Measurements from ENCODE around the gene C2CD2. TPM values are rescaled to one million over a fixed set of nuclear protein-coding genes. Genes with fewer than 3 reads are reported as not detected.

The C2CD2 gene
- total and polyA plus RNA-seq, 5 donors from 2014 or later = 1.7 to 15.3 (median 2.1) TPM

GRCh38 chr21:41913230-41913629 lies 40.6 kb downstream of the C2CD2 start:
- peaks cover 56% of the 10 kb centered on the region for H3K36me3 ChIP-seq (ENCODE audit: control insufficient read depth, insufficient read depth, low read length)
- no peak for ATAC-seq (ENCODE audit: low read depth in 2 of 2)

GRCh38 chr21:41908829-41909228 lies 45.0 kb downstream of the C2CD2 start:
- Histone ChIP-seq H3K9me3 (ENCODE audit: control insufficient read depth in 2 of 2, low read length in 2 of 2) (no peaks in the 10 kb centered on the region), H3K4me1 (ENCODE audit: control insufficient read depth, insufficient read depth, low read length, poor library complexity, severe bottlenecking) (no peaks in the 10 kb centered on the region), H3K4me3 (ENCODE audit: low read depth, low read length) (no peak overlapping the region), H3K27me3 (ENCODE audit: control insufficient read depth, insufficient read depth, low read length) (no peaks in the 10 kb centered on the region), H3K27ac (ENCODE audit: insufficient read depth, low read length, poor library complexity, severe bottlenecking) (no peak overlapping the region), H3K36me3 (ENCODE audit: control insufficient read depth, insufficient read depth, low read length) (peaks cover 47% of the 10 kb centered on the region)
- H3K27me3 Mint-ChIP-seq = no peaks in the 10 kb centered on the region
- H3K4me3 Mint-ChIP-seq = no peak overlapping the region
- ATAC-seq (ENCODE audit: low read depth in 2 of 2) (no peak), DNase-seq (no peak)
- peaks cover 50% of the 10 kb centered on the region for H3K36me3 Mint-ChIP-seq
- H3K4me1 Mint-ChIP-seq = no peaks in the 10 kb centered on the region
- no peak overlapping the region for H3K27ac Mint-ChIP-seq
- no peaks in the 10 kb centered on the region for H3K9me3 Mint-ChIP-seq

More at GRCh38 chr21:41913230-41913629, 40.6 kb downstream of the C2CD2 start:
- Mint-ChIP-seq H3K9me3 (no peaks in the 10 kb centered on the region), H3K27me3 (no peaks in the 10 kb centered on the region), H3K27ac (no peak overlapping the region), H3K4me1 (no peaks in the 10 kb centered on the region), H3K36me3 (peaks cover 50% of the 10 kb centered on the region), H3K4me3 (no peak overlapping the region)
- no peaks in the 10 kb centered on the region for H3K9me3 ChIP-seq (ENCODE audit: control insufficient read depth in 2 of 2, low read length in 2 of 2)
- no peaks in the 10 kb centered on the region for H3K4me1 ChIP-seq (ENCODE audit: control insufficient read depth, insufficient read depth, low read length, poor library complexity, severe bottlenecking)
- no peak overlapping the region for H3K4me3 ChIP-seq (ENCODE audit: low read depth, low read length)
- H3K27me3 ChIP-seq (ENCODE audit: control insufficient read depth, insufficient read depth, low read length) = no peaks in the 10 kb centered on the region
- DNase-seq = no peak
- H3K27ac ChIP-seq (ENCODE audit: insufficient read depth, low read length, poor library complexity, severe bottlenecking) = no peak overlapping the region

GRCh38 chr21:41907496-41908258 lies 46.1 kb downstream of the C2CD2 start:
- Mint-ChIP-seq H3K4me3 (no peak overlapping the region), H3K27ac (peak overlapping the region in 1 of 3 donors; percentile 54), H3K4me1 (no peaks in the 10 kb centered on the region), H3K27me3 (no peaks in the 10 kb centered on the region), H3K9me3 (no peaks in the 10 kb centered on the region), H3K36me3 (peaks cover 52% of the 10 kb centered on the region)
- Histone ChIP-seq H3K9me3 (ENCODE audit: control insufficient read depth in 2 of 2, low read length in 2 of 2) (no peaks in the 10 kb centered on the region), H3K4me3 (ENCODE audit: low read depth, low read length) (no peak overlapping the region), H3K27ac (ENCODE audit: insufficient read depth, low read length, poor library complexity, severe bottlenecking) (no peak overlapping the region), H3K27me3 (ENCODE audit: control insufficient read depth, insufficient read depth, low read length) (no peaks in the 10 kb centered on the region), H3K36me3 (ENCODE audit: control insufficient read depth, insufficient read depth, low read length) (peaks cover 36% of the 10 kb centered on the region), H3K4me1 (ENCODE audit: control insufficient read depth, insufficient read depth, low read length, poor library complexity, severe bottlenecking) (no peaks in the 10 kb centered on the region)
- DNase-seq = no peak
- ATAC-seq (ENCODE audit: low read depth in 2 of 2) = no peak

GRCh38 chr21:41906770-41907169 lies 47.0 kb downstream of the C2CD2 start:
- Mint-ChIP-seq H3K36me3 (peaks cover 55% of the 10 kb centered on the region), H3K4me1 (peaks cover 0 to 6% (median 4%) of the 10 kb centered on the region in 4 donors), H3K4me3 (no peak overlapping the region), H3K27ac (no peak overlapping the region), H3K27me3 (no peaks in the 10 kb centered on the region), H3K9me3 (no peaks in the 10 kb centered on the region)
- no peaks in the 10 kb centered on the region for H3K4me1 ChIP-seq (ENCODE audit: control insufficient read depth, insufficient read depth, low read length, poor library complexity, severe bottlenecking)
- H3K36me3 ChIP-seq (ENCODE audit: control insufficient read depth, insufficient read depth, low read length) = peaks cover 31% of the 10 kb centered on the region
- no peaks in the 10 kb centered on the region for H3K27me3 ChIP-seq (ENCODE audit: control insufficient read depth, insufficient read depth, low read length)
- no peak overlapping the region for H3K4me3 ChIP-seq (ENCODE audit: low read depth, low read length)
- no peak overlapping the region for H3K27ac ChIP-seq (ENCODE audit: insufficient read depth, low read length, poor library complexity, severe bottlenecking)
- no peak for DNase-seq
- ATAC-seq (ENCODE audit: low read depth in 2 of 2) = no peak
- no peaks in the 10 kb centered on the region for H3K9me3 ChIP-seq (ENCODE audit: control insufficient read depth in 2 of 2, low read length in 2 of 2)

GRCh38 chr21:41903559-41904351 lies 50.1 kb downstream of the C2CD2 start:
- H3K9me3 ChIP-seq (ENCODE audit: control insufficient read depth in 2 of 2, low read length in 2 of 2) = no peaks in the 10 kb centered on the region
- H3K36me3 ChIP-seq (ENCODE audit: control insufficient read depth, insufficient read depth, low read length) = peaks cover 12% of the 10 kb centered on the region
- ATAC-seq (ENCODE audit: low read depth in 2 of 2) = no peak
- DNase-seq = no peak
- no peak overlapping the region for H3K4me3 ChIP-seq (ENCODE audit: low read depth, low read length)
- H3K27ac Mint-ChIP-seq = no peak overlapping the region
- no peaks in the 10 kb centered on the region for H3K9me3 Mint-ChIP-seq
- no peak overlapping the region for H3K4me3 Mint-ChIP-seq
- no peaks in the 10 kb centered on the region for H3K27me3 Mint-ChIP-seq
- peaks cover 51% of the 10 kb centered on the region for H3K36me3 Mint-ChIP-seq
- peaks cover 0 to 25% (median 17%) of the 10 kb centered on the region in 4 donors for H3K4me1 Mint-ChIP-seq
- H3K27me3 ChIP-seq (ENCODE audit: control insufficient read depth, insufficient read depth, low read length) = no peaks in the 10 kb centered on the region
- H3K4me1 ChIP-seq (ENCODE audit: control insufficient read depth, insufficient read depth, low read length, poor library complexity, severe bottlenecking) = peaks cover 13% of the 10 kb centered on the region
- no peak overlapping the region for H3K27ac ChIP-seq (ENCODE audit: insufficient read depth, low read length, poor library complexity, severe bottlenecking)

GRCh38 chr21:41902946-41903345 lies 50.9 kb downstream of the C2CD2 start:
- ATAC-seq (ENCODE audit: low read depth in 2 of 2) (no peak), DNase-seq (no peak)
- Mint-ChIP-seq H3K9me3 (no peaks in the 10 kb centered on the region), H3K4me3 (no peak overlapping the region), H3K27ac (peak overlapping the region in 1 of 3 donors; percentile 26), H3K4me1 (peaks cover 0 to 29% (median 22%) of the 10 kb centered on the region in 4 donors), H3K27me3 (no peaks in the 10 kb centered on the region), H3K36me3 (peaks cover 47% of the 10 kb centered on the region)
- Histone ChIP-seq H3K9me3 (ENCODE audit: control insufficient read depth in 2 of 2, low read length in 2 of 2) (no peaks in the 10 kb centered on the region), H3K27ac (ENCODE audit: insufficient read depth, low read length, poor library complexity, severe bottlenecking) (no peak overlapping the region), H3K36me3 (ENCODE audit: control insufficient read depth, insufficient read depth, low read length) (peaks cover 12% of the 10 kb centered on the region), H3K4me3 (ENCODE audit: low read depth, low read length) (no peak overlapping the region), H3K27me3 (ENCODE audit: control insufficient read depth, insufficient read depth, low read length) (no peaks in the 10 kb centered on the region), H3K4me1 (ENCODE audit: control insufficient read depth, insufficient read depth, low read length, poor library complexity, severe bottlenecking) (peaks cover 13% of the 10 kb centered on the region)

GRCh38 chr21:41901782-41902181 lies 52.0 kb downstream of the C2CD2 start:
- Mint-ChIP-seq H3K27ac (peak overlapping the region in 2 of 3 donors; percentile 66 to 85), H3K36me3 (peaks cover 37% of the 10 kb centered on the region), H3K4me3 (peak overlapping the region in 1 of 4 donors; percentile 61), H3K9me3 (no peaks in the 10 kb centered on the region), H3K4me1 (peaks cover 0 to 32% (median 22%) of the 10 kb centered on the region in 4 donors), H3K27me3 (no peaks in the 10 kb centered on the region)
- DNase-seq = no peak
- H3K9me3 ChIP-seq (ENCODE audit: control insufficient read depth in 2 of 2, low read length in 2 of 2) = no peaks in the 10 kb centered on the region
- ATAC-seq (ENCODE audit: low read depth in 2 of 2) = no peak
- H3K4me3 ChIP-seq (ENCODE audit: low read depth, low read length) = no peak overlapping the region
- peaks cover 13% of the 10 kb centered on the region for H3K4me1 ChIP-seq (ENCODE audit: control insufficient read depth, insufficient read depth, low read length, poor library complexity, severe bottlenecking)
- H3K27me3 ChIP-seq (ENCODE audit: control insufficient read depth, insufficient read depth, low read length) = no peaks in the 10 kb centered on the region
- H3K27ac ChIP-seq (ENCODE audit: insufficient read depth, low read length, poor library complexity, severe bottlenecking) = no peak overlapping the region
- peaks cover 4% of the 10 kb centered on the region for H3K36me3 ChIP-seq (ENCODE audit: control insufficient read depth, insufficient read depth, low read length)
